Lower leg skin (tissue), 3 donors: ENCODE results near the gene CFAP299.

Experiments used
- POLR2A ChIP-seq, 2 donors: fragments of 450-650 bp; IDR thresholded peaks; one replicate each; pipeline ENCODE4 v1.6.1; 2016 to 2017; ENCODE audit warnings: antibody characterized with exemption in 2 of 2, mild to moderate bottlenecking in 1 of 2, moderate library complexity in 1 of 2
- TF ChIP-seq, protein P1 (sequence below), 3 donors: fragments of 450-650 bp; IDR thresholded peaks; one replicate each; pipeline ENCODE4 v1.5.1; 2016; ENCODE audit warnings: antibody characterized with exemption in 3 of 3, mild to moderate bottlenecking in 3 of 3, moderate library complexity in 2 of 3

DNA sequence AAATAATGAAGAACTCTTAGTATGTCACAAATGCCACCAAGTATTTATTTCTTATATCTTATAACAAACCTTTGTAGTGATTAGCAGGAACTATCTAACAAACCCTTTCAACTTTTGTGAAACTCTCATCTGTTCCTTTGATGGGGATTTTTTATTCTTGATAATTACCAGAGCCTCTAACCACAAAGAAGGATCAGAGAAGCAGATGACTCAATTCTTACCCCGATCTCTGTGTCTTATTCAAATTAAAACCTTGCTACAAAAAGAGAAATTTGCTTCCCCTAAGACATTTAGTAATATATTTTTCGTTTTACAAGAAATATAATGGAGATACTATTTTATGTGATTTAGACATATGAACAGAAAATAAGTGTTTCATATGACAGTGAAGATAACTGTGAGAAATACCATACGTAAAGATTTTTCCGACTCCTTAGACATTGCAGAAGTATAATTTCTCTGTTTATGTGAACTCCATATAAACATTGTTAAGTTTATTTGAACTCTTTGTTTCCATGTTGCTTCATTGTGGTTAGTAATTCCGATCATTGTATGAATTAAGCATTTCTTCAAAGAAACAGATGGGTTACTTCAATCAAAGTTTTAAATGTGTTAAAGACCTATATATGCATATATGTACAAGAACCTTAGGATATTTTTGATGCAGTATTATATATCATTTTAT is 205.4 kb downstream of the CFAP299 start:
- no peak for TF ChIP-seq POLR2A (IDR thresholded peaks at IDR 0.05)
- TF ChIP-seq, protein P1, sequence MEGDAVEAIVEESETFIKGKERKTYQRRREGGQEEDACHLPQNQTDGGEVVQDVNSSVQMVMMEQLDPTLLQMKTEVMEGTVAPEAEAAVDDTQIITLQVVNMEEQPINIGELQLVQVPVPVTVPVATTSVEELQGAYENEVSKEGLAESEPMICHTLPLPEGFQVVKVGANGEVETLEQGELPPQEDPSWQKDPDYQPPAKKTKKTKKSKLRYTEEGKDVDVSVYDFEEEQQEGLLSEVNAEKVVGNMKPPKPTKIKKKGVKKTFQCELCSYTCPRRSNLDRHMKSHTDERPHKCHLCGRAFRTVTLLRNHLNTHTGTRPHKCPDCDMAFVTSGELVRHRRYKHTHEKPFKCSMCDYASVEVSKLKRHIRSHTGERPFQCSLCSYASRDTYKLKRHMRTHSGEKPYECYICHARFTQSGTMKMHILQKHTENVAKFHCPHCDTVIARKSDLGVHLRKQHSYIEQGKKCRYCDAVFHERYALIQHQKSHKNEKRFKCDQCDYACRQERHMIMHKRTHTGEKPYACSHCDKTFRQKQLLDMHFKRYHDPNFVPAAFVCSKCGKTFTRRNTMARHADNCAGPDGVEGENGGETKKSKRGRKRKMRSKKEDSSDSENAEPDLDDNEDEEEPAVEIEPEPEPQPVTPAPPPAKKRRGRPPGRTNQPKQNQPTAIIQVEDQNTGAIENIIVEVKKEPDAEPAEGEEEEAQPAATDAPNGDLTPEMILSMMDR (IDR thresholded peaks at IDR 0.05), result no peak
